Endothelial cell (in vitro differentiated cells): ENCODE results near the gene LRRC4B. TPM values are rescaled to one million over a fixed set of nuclear protein-coding genes. Genes with fewer than 3 reads are reported as not detected.

Experiments
- DNase-seq: peaks from one replicate; pipeline ENCODE4 v3.0.0; 2021; ENCODE audit warnings: low spot score
- H3K27ac Mint-ChIP-seq: one replicate; pipeline ENCODE4 v1.8.0; 2021; ENCODE audit warnings: mixed read lengths, inconsistent platforms; ENCODE audit not compliant: unreplicated experiment
- H3K27me3 Mint-ChIP-seq: one replicate; pipeline ENCODE4 v1.8.0; 2021; ENCODE audit warnings: mild to moderate bottlenecking, moderate library complexity, mixed read lengths, inconsistent platforms; ENCODE audit not compliant: unreplicated experiment
- H3K36me3 Mint-ChIP-seq: one replicate; pipeline ENCODE4 v1.8.0; 2021; ENCODE audit warnings: mild to moderate bottlenecking, low read depth, mixed read lengths, inconsistent platforms; ENCODE audit not compliant: unreplicated experiment
- H3K4me1 Mint-ChIP-seq: one replicate; pipeline ENCODE4 v1.8.0; 2021; ENCODE audit warnings: mild to moderate bottlenecking, mixed read lengths, inconsistent platforms; ENCODE audit not compliant: unreplicated experiment
- H3K4me3 Mint-ChIP-seq: one replicate; pipeline ENCODE4 v1.8.0; 2021; ENCODE audit warnings: mild to moderate bottlenecking, mixed read lengths, inconsistent platforms; ENCODE audit not compliant: unreplicated experiment
- H3K9me3 Mint-ChIP-seq: one replicate; pipeline ENCODE4 v1.8.0; 2021; ENCODE audit warnings: mixed read lengths, inconsistent platforms; ENCODE audit not compliant: unreplicated experiment
- CTCF ChIP-seq: fragments of 200-600 bp; sonication (generic); IDR thresholded peaks from one replicate; pipeline ENCODE4 v1.5.0; 2021; ENCODE audit warnings: antibody characterized with exemption; ENCODE audit not compliant: unreplicated experiment
- total RNA-seq: library from RNA; stranded (reverse); fragmentation: NEBNext Ultra II Directional; extraction: Animal tissue kit (Norgen Biotek cat#: 25700); gene quantifications from one replicate; pipeline ENCODE4 v1.2.1, GENCODE V29; 2021; ENCODE audit not compliant: unreplicated experiment

Gene LRRC4B
- total RNA-seq, 1 donor from 2014 or later = 3.0 TPM

- Mint-ChIP-seq H3K27me3 (peaks cover 26% of the 10 kb centered on the region), H3K4me1 (no peaks in the 10 kb centered on the region), H3K4me3 (no peak overlapping the region), H3K36me3 (peaks cover 10% of the 10 kb centered on the region), H3K9me3 (peaks cover 19% of the 10 kb centered on the region), H3K27ac (no peak overlapping the region)
- no peak for DNase-seq
- TF ChIP-seq CTCF = no peak
Observed at GRCh38 chr19:50512999-50513745, 55.1 kb downstream of the LRRC4B start.

GRCh38 chr19:50512112-50512998, 55.9 kb downstream of the LRRC4B start:
- peaks cover 28% of the 10 kb centered on the region for H3K27me3 Mint-ChIP-seq
- no peak for DNase-seq
- H3K27ac Mint-ChIP-seq = no peak overlapping the region
- H3K36me3 Mint-ChIP-seq = peaks cover 10% of the 10 kb centered on the region
- TF ChIP-seq CTCF = no peak
- H3K9me3 Mint-ChIP-seq = peaks cover 19% of the 10 kb centered on the region
- no peak overlapping the region for H3K4me3 Mint-ChIP-seq
- H3K4me1 Mint-ChIP-seq = no peaks in the 10 kb centered on the region

GRCh38 chr19:50511069-50511822, 57.0 kb downstream of the LRRC4B start, which contains the start of gene JOSD2:
Gene JOSD2 (minus strand): TSS chr19:50511191. CDS start chr19:50510431, 760 bp downstream.
- peak within 1 kb of the TSS; percentile 70 for H3K4me3 Mint-ChIP-seq
- H3K4me1 Mint-ChIP-seq = no peaks in the 10 kb centered on the region
- no peak for TF ChIP-seq CTCF
- peaks cover 17% of the 10 kb centered on the region for H3K36me3 Mint-ChIP-seq
- H3K9me3 Mint-ChIP-seq = peaks cover 19% of the 10 kb centered on the region
- DNase-seq = no peak
- H3K27ac Mint-ChIP-seq = peak within 1 kb of the TSS; percentile 67
- peaks cover 32% of the 10 kb centered on the region for H3K27me3 Mint-ChIP-seq

GRCh38 chr19:50510700-50511068, 57.6 kb downstream of the LRRC4B start:
- Mint-ChIP-seq H3K27me3 (peaks cover 27% of the 10 kb centered on the region), H3K9me3 (peaks cover 19% of the 10 kb centered on the region), H3K4me1 (no peaks in the 10 kb centered on the region), H3K4me3 (no peak overlapping the region), H3K36me3 (peaks cover 17% of the 10 kb centered on the region), H3K27ac (no peak overlapping the region)
- TF ChIP-seq CTCF = no peak
- no peak for DNase-seq
